GM21447 (cell line): ENCODE results near the gene WLS.

Experiments used
- ATAC-seq: cut with Tn5 transposase; IDR thresholded peaks from one replicate; pipeline ENCODE4 v1.9.1; 2021; ENCODE audit not compliant: unreplicated experiment

WLS gene

GRCh38 chr1:68202239-68202832 is 30.0 kb downstream of the WLS start:
- ATAC-seq: no peak

GRCh38 chr1:68201546-68202238 is 30.6 kb downstream of the WLS start:
- no peak for ATAC-seq

GRCh38 chr1:68199603-68200002 is 32.7 kb downstream of the WLS start:
- no peak for ATAC-seq

DNA sequence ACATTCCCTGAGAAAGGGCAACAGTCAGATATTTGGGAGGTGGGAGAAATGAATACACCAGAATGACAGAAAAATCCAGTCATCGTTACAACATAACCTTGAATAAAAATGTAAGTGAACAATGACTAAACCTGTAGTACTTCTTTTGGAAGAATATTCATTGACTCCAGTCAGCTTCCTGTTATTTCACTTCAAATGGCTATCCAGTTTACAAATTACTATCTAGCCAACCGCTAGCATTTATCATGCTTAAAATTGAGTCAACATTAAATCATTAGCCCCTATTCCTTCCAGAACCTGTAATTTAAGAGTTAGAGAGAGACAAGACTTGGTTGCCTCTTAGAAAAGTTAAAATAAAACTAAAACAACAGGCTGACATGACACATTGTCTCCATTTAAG is 33.6 kb downstream of the WLS start:
- ATAC-seq: no peak

DNA sequence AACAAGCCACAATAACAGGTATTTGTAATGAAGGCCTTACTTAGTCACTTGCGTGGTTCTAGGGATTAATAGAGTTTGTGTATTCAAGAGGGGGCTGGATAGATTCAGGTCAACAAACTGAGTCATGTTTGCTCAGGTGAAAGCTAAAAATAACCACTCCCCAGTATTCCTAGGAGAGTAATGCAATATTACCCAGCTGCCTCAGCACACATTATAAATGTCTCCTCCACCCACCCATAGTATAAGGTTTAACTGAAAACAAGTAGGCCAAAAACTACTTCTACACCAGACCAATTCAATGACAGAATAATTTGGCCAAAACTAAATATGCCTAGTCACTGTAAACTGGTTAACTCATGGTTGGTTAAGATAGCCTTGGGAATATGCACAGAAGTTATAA is 34.4 kb downstream of the WLS start:
- ATAC-seq: no peak

GRCh38 chr1:68197461-68197860 is 34.9 kb downstream of the WLS start:
- ATAC-seq: no peak

DNA sequence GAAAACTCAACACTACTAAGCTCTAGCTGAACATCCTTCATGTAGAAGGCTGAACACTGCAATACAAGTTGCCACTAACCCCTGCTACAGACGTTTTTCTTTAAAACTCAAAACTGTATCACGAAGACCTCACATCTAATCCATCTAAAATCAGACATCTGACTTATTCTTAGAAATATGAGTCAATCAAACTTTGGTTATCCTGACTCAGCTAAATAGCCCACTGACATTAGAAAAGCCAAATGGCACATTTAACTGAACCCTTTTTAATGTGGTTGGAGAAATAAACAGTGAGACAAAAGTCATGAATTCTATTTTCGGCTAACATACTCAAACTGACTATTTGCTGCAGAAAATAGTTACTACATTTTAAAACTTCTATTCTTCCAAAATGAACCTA is 35.6 kb downstream of the WLS start:
- no peak for ATAC-seq

DNA sequence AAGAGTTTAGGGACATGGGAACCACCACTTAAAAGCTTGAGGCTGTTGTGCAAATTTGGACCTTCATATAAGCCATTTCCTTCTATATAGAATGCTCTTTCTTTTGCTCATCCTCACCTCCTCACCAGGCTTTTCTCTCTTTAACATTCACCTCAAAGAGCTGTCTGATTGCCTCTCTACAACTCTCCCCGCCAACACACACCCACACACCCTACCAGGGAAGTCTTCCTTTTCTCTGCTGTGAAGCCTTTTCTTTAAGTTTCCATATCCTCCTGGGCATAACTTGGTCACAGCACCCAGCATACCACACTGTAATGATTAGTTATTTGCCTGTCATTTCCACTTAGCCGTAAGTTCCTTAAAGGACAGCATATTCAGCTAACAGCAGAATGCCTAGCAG is 40.6 kb downstream of the WLS start:
- no peak for ATAC-seq

GRCh38 chr1:68188644-68189340 is 43.5 kb downstream of the WLS start:
- ATAC-seq: no peak

DNA sequence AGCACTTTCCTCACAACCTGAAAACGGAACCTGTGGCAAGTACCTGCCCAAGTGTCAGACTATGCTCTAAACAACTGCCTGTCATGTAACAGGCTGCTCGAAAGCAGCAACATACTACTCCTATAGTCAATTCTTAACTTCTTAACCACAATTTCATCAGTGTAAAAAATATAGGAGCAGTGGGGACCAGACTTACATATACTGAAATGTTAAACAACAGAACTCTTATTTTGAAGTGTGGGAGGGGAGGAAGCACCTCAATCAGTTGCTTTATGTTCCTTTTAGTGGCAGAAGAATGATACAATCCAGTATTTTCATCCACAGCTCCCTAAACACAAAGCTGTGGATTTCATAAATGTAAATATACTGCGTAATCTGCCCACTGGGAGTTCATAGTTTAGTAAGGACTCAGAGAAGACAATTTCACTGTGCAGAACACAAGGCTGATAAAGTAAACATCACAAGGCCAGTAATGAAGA is 44.2 kb downstream of the WLS start:
- ATAC-seq: no peak

- ATAC-seq: no peak
Observed at GRCh38 chr1:68185743-68186142, 46.6 kb downstream of the WLS start.

DNA sequence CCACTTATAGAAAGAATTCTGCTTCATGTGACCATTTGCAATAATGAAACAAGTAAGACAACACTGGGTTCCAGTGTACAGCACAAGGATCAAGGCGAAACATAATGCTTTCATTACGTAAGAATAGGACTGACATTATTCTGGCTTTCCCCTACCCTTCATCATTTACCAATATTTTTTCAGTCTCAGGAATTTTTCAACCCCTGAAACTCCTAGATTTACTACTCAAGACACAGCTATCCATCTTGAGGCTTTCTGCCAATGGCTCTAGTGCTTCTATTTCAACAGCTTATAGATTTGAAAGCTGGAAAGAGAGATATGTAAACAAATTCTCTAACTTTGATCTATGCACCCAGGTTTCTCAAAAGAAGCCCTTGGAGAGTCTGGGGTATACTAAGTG is 48.4 kb downstream of the WLS start:
- no peak for ATAC-seq

DNA sequence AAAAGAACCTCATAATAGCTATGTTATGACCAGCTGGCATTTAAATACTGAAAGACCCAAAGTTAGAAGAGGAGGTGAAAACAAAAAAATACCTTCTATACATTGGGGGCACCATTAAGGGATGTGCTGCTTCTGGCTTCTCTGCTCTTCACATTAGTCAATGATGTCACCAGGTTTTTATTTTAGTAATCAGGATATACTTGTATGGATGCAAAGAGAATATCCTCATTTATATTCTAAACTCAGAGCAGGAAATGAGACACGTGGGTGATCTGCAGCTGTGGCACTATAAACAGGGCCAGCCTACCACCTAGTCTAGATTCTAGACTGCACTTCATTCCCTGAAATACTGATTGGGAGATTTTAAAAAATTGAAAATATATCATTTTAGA is 51.2 kb downstream of the WLS start:
- ATAC-seq: peak; percentile 24

- ATAC-seq: peak; percentile 40
Observed at GRCh38 chr1:68180441-68181164, 51.7 kb downstream of the WLS start.

GRCh38 chr1:68178821-68179490 is 53.4 kb downstream of the WLS start:
- peak; percentile 75 for ATAC-seq

- no peak for ATAC-seq
Observed at GRCh38 chr1:68175621-68176398, 56.5 kb downstream of the WLS start.

- no peak for ATAC-seq
Observed at GRCh38 chr1:68174738-68175113, 57.6 kb downstream of the WLS start.

- ATAC-seq: no peak
Observed at GRCh38 chr1:68173936-68174737, 58.2 kb downstream of the WLS start.

DNA sequence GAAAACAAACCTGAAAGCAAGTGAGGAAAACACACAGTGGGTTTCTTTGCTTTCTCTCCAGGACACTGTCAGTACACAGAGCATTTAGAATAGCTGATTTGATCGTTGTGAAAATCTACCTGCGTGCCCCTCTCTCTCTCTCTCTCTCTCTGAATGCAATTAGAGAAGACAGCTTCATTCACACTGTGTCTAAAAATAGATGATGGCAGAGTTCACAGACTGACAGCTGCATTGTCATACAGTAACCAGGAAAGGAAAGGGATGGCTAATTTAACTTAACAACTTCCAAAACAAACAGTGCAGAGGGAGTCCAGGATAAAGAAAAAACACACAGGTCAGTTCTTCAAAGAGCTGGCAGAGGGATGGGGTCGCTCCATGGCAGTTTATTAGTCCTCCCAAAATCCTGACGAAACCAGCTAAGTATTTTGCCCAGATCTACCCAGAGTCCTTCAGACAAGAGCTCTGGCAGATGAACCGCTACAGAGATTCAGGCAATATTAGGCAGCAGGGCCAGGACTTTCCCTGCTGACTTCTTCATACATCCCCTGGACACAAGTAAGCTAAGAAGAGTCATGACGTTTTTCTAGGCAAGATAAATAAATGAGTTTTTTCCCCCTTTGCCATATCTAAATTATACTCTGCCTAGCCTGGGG is 58.9 kb downstream of the WLS start:
- ATAC-seq: no peak
